ENCODE data around the gene CHST11. TPM values are rescaled to one million over a fixed set of nuclear protein-coding genes. Genes with fewer than 3 reads are reported as not detected.
A peak's percentile ranks its signal among the peaks of the same experiment; 100 is the strongest.

Gene CHST11
- total and polyA plus RNA-seq, 10 of the 15 experiments (the other 5 are each of a cell fraction or from before 2014, with no cell fraction given), result 1.9 to 38.1 (median 17.2) TPM

GRCh38 chr12:104490186-104490585, 33.4 kb downstream of the CHST11 start:
- SMC1A ChIA-PET (ENCODE audit: uncharacterized antibody, unreplicated experiment), result interaction anchor here (0.7 to 1.9 kb wide), 8 partner anchors 12 to 114 kb away, joined by 3 to 10 read pairs (median 4); no protein-coding TSS in a partner anchor
- FAIRE-seq (no peak), DNase-seq (ENCODE audit: low read depth, low spot score) (no peak), ATAC-seq (no peak)
- intact Hi-C loops (cut with micrococcal nuclease; ENCODE audit: unreplicated experiment) (no loop called here), in situ Hi-C loops (cut with MboI) (no loop called here)
- RAD21 ChIA-PET (ENCODE audit: unreplicated experiment), result interaction anchor here (1.6 kb wide), 1 partner anchor 17 kb away, joined by 5 read pairs; no protein-coding TSS in a partner anchor
- no TSS peak for BruUV-seq (replicated peaks)
- CTCF ChIA-PET, result interaction anchor here (0.7 to 1.4 kb wide), 3 partner anchors 17 to 180 kb away, joined by 4 to 5 read pairs (median 4); no protein-coding TSS in a partner anchor
- TF ChIP-seq NR2C2 (IDR thresholded peaks at IDR 0.05; ENCODE audit: borderline replicate concordance, control insufficient read depth, insufficient read length, low read depth) (no peak), YY1 (IDR thresholded peaks at IDR 0.05; ENCODE audit: low read depth, low read length) (0 out of 2 replicates have a peak, but pooled peaks have one; percentile 20)
- no peaks in the 10 kb centered on the region for H3K27me3 ChIP-seq (replicated peaks in 1 of 2; ENCODE audit: control insufficient read depth in 2 of 2, insufficient read depth in 2 of 2, low read length in 1 of 2)
- H3K4me3 ChIP-seq, result no peak overlapping the region; the same call in 1 of the 2 replicates
- H3K4me1 ChIP-seq (ENCODE audit: control insufficient read depth, insufficient read depth, low read length), result peaks cover 51% of the 10 kb centered on the region
- H3K9me3 ChIP-seq (replicated peaks; ENCODE audit: control insufficient read depth, insufficient read depth, low read length), result no peaks in the 10 kb centered on the region
- H3K36me3 ChIP-seq (ENCODE audit: control insufficient read depth in 2 of 2, insufficient read depth in 2 of 2, low read length in 1 of 2), result peaks cover 0 to 2% of the 10 kb centered on the region in 2 experiments; a peak in 2 of 4 replicates
- H3K79me2 ChIP-seq (ENCODE audit: control insufficient read depth, insufficient read depth, low read length), result peaks cover 61% of the 10 kb centered on the region
- WGBS (ENCODE audit: insufficient coverage, insufficient replicate concordance, low lambda C conversion rate, missing lambda C conversion rate), result 87% methylated on average over 4 of the region's 4 CpGs
- POLR2A ChIA-PET, result interaction anchor here (0.7 to 1.2 kb wide), 4 partner anchors 12 to 93 kb away, joined by 3 to 4 read pairs (median 3); no protein-coding TSS in a partner anchor
- no peak overlapping the region for H2AFZ ChIP-seq (ENCODE audit: control insufficient read depth, low read depth, low read length)
- H3K4me2 ChIP-seq (ENCODE audit: control insufficient read depth, insufficient read depth), result peak overlapping the region; percentile 6
- peak overlapping the region; percentile 5; the same call in 1 of the 2 replicates for H3K27ac ChIP-seq (ENCODE audit: control insufficient read depth, insufficient read depth)
- H4K20me1 ChIP-seq (ENCODE audit: control insufficient read depth, insufficient read depth), result no peaks in the 10 kb centered on the region
- H3K9ac ChIP-seq (ENCODE audit: control insufficient read depth, insufficient read depth, low read length), result 0 out of 2 replicates have a peak overlapping the region, but pooled peaks have one; percentile 21

- CTCF ChIA-PET, result interaction anchor here (1.4 to 2.7 kb wide), 2 partner anchors 18 to 179 kb away, joined by 4 to 5 read pairs; no protein-coding TSS in a partner anchor
- peak overlapping the region; percentile 17; the same call in 1 of the 2 replicates for H3K4me2 ChIP-seq (ENCODE audit: control insufficient read depth, insufficient read depth)
Measured at GRCh38 chr12:104490850-104491249, 34.1 kb downstream of the CHST11 start.

More at GRCh38 chr12:104490850-104491249, 34.1 kb downstream of the CHST11 start:
- no peak overlapping the region for H3K9ac ChIP-seq (ENCODE audit: control insufficient read depth, insufficient read depth, low read length)
- peak overlapping the region; percentile 5; the same call in 1 of the 2 replicates for H3K27ac ChIP-seq (ENCODE audit: control insufficient read depth, insufficient read depth)
- peaks cover 61% of the 10 kb centered on the region for H3K79me2 ChIP-seq (ENCODE audit: control insufficient read depth, insufficient read depth, low read length)
- WGBS (ENCODE audit: insufficient coverage, insufficient replicate concordance, low lambda C conversion rate, missing lambda C conversion rate), result 96% methylated on average over 3 of the region's 3 CpGs
- H3K36me3 ChIP-seq (ENCODE audit: control insufficient read depth in 2 of 2, insufficient read depth in 2 of 2, low read length in 1 of 2), result peaks cover 0 to 2% of the 10 kb centered on the region in 2 experiments; a peak in 2 of 4 replicates
- H4K20me1 ChIP-seq (ENCODE audit: control insufficient read depth, insufficient read depth), result no peaks in the 10 kb centered on the region
- no peaks in the 10 kb centered on the region for H3K27me3 ChIP-seq (replicated peaks in 1 of 2; ENCODE audit: control insufficient read depth in 2 of 2, insufficient read depth in 2 of 2, low read length in 1 of 2)
- ATAC-seq (peak; percentile 5; the same call in 1 of the 3 replicates), DNase-seq (ENCODE audit: low read depth, low spot score) (no peak), FAIRE-seq (no peak)
- H3K4me1 ChIP-seq (ENCODE audit: control insufficient read depth, insufficient read depth, low read length), result peaks cover 49% of the 10 kb centered on the region
- H3K9me3 ChIP-seq (replicated peaks; ENCODE audit: control insufficient read depth, insufficient read depth, low read length), result no peaks in the 10 kb centered on the region
- no TSS peak for BruUV-seq (replicated peaks)
- in situ Hi-C loops (cut with MboI) (no loop called here), intact Hi-C loops (cut with micrococcal nuclease; ENCODE audit: unreplicated experiment) (no loop called here)
- RAD21 ChIA-PET (ENCODE audit: unreplicated experiment), result interaction anchor here (1.3 to 4.5 kb wide), 2 partner anchors 17 to 32 kb away, joined by 3 to 47 read pairs; partner anchors contain the start of gene CHST11
- H3K4me3 ChIP-seq, result no peak overlapping the region; the same call in 1 of the 2 replicates
- SMC1A ChIA-PET (ENCODE audit: uncharacterized antibody, unreplicated experiment), result interaction anchor here (0.8 to 6.1 kb wide), 7 partner anchors 12 to 78 kb away, joined by 3 to 51 read pairs (median 5); no protein-coding TSS in a partner anchor
- TF ChIP-seq CREM (IDR thresholded peaks at IDR 0.05; ENCODE audit: low read depth), result no peak
- TF ChIP-seq ZNF384 (IDR thresholded peaks at IDR 0.05; ENCODE audit: borderline replicate concordance, low read depth, low read length), result peak; percentile 57; the same call in 1 of the 2 replicates
- POLR2A ChIA-PET, result interaction anchor here (1.1 kb wide), 1 partner anchor 13 kb away, joined by 5 read pairs; no protein-coding TSS in a partner anchor
- no peak overlapping the region for H2AFZ ChIP-seq (ENCODE audit: control insufficient read depth, low read depth, low read length)
